Astrocyte (in vitro differentiated cells and primary cell): ENCODE data around the gene PTMA. TPM values are rescaled to one million over a fixed set of nuclear protein-coding genes. Genes with fewer than 3 reads are reported as not detected.

ENCODE experiments used
- DNase-seq: peaks from one replicate; pipeline ENCODE4 v3.0.0-alpha.2; 2010; ENCODE audit warnings: low read depth
- FAIRE-seq: peaks from 2 replicates; lab custom pipeline; 2011; peaks lifted over from hg19 to GRCh38; lab: Jason Lieb, UNC
- H2AFZ ChIP-seq: 2 replicates; pipeline ENCODE4 v1.6.0; 2012; ENCODE audit warnings: low read depth, low read length, inconsistent platforms
- H3K27ac ChIP-seq: 2 replicates; pipeline ENCODE4 v1.5.1; 2011; ENCODE audit warnings: low read depth, low read length, inconsistent platforms
- H3K27me3 ChIP-seq: 2 replicates; pipeline ENCODE4 v1.6.0; 2011; ENCODE audit warnings: low read length, inconsistent platforms; ENCODE audit not compliant: insufficient read depth
- H3K36me3 ChIP-seq: 2 replicates; pipeline ENCODE4 v1.5.1; 2011; ENCODE audit warnings: low read length, inconsistent platforms; ENCODE audit not compliant: insufficient read depth
- H3K4me1 ChIP-seq: 2 replicates; pipeline ENCODE4 v1.5.1; 2011; ENCODE audit warnings: low read length, inconsistent platforms; ENCODE audit not compliant: insufficient read depth
- H3K4me2 ChIP-seq: 2 replicates; pipeline ENCODE4 v1.6.0; 2012; ENCODE audit warnings: low read length, inconsistent platforms
- H3K4me3 ChIP-seq: 2 replicates; pipeline ENCODE4 v1.5.1; 2011; ENCODE audit warnings: low read depth, mild to moderate bottlenecking, low read length, inconsistent platforms; ENCODE audit not compliant: insufficient read depth
- H3K79me2 ChIP-seq: 2 replicates; pipeline ENCODE4 v1.6.0; 2012; ENCODE audit warnings: mild to moderate bottlenecking, low read length, inconsistent platforms; ENCODE audit not compliant: insufficient read depth
- H3K9ac ChIP-seq: 2 replicates; pipeline ENCODE4 v1.6.0; 2012; ENCODE audit warnings: mild to moderate bottlenecking, low read length, inconsistent platforms
- H3K9me3 ChIP-seq: 2 replicates; pipeline ENCODE4 v1.5.1; 2012; ENCODE audit warnings: low read depth, mild to moderate bottlenecking, low read length, inconsistent platforms; ENCODE audit not compliant: insufficient read depth
- H4K20me1 ChIP-seq: 2 replicates; pipeline ENCODE4 v1.6.0; 2012; ENCODE audit warnings: low read length, inconsistent platforms; ENCODE audit not compliant: insufficient read depth
- H3K27ac Mint-ChIP-seq: one replicate; pipeline ENCODE4 v1.8.0; 2021; ENCODE audit warnings: mild to moderate bottlenecking, mixed read lengths; ENCODE audit not compliant: unreplicated experiment
- H3K27me3 Mint-ChIP-seq: one replicate; pipeline ENCODE4 v1.8.0; 2021; ENCODE audit warnings: low read depth, mixed read lengths; ENCODE audit not compliant: unreplicated experiment
- H3K36me3 Mint-ChIP-seq: one replicate; pipeline ENCODE4 v1.8.0; 2021; ENCODE audit warnings: low read depth, mixed read lengths; ENCODE audit not compliant: unreplicated experiment
- H3K4me1 Mint-ChIP-seq: one replicate; pipeline ENCODE4 v1.8.0; 2021; ENCODE audit warnings: low read depth, mixed read lengths; ENCODE audit not compliant: unreplicated experiment
- H3K4me3 Mint-ChIP-seq: one replicate; pipeline ENCODE4 v1.8.0; 2021; ENCODE audit warnings: mild to moderate bottlenecking, moderate library complexity, mixed read lengths; ENCODE audit not compliant: unreplicated experiment
- H3K9me3 Mint-ChIP-seq: one replicate; pipeline ENCODE4 v1.8.0; 2021; ENCODE audit warnings: mild to moderate bottlenecking, mixed read lengths; ENCODE audit not compliant: unreplicated experiment
- CTCF ChIP-seq: IDR thresholded peaks from 2 replicates; pipeline ENCODE4 v1.5.1; 2011; ENCODE audit warnings: low read depth, mild to moderate bottlenecking, inconsistent platforms, low read length, moderate library complexity; ENCODE audit not compliant: insufficient read depth
- EZH2 ChIP-seq: IDR thresholded peaks from 2 replicates; pipeline ENCODE4 v1.6.1; 2012; ENCODE audit warnings: mild to moderate bottlenecking, low read length, inconsistent platforms; ENCODE audit not compliant: insufficient read depth
- total RNA-seq: library from RNA; stranded (reverse); gene quantifications from 2 replicates; pipeline ENCODE4 v1.2.1, GENCODE V29; 2021

PTMA gene
- total RNA-seq, 1 donor from 2014 or later, result 469 TPM

GRCh38 chr2:231713730-231714638 lies 5.7 kb downstream of the PTMA start:
- peak overlapping the region; percentile 41 for H3K27ac ChIP-seq
- peak overlapping the region; percentile 87 for H3K27ac Mint-ChIP-seq
- H4K20me1 ChIP-seq, result peaks cover 60% of the 10 kb centered on the region
- TF ChIP-seq EZH2, result no peak
- TF ChIP-seq CTCF, result peak; percentile 87
- DNase-seq (peak; percentile 74), FAIRE-seq (no peak)
- peaks cover 43% of the 10 kb centered on the region for H3K79me2 ChIP-seq
- H3K4me3 ChIP-seq, result no peak overlapping the region
- H3K4me1 ChIP-seq, result peaks cover 53% of the 10 kb centered on the region
- no peaks in the 10 kb centered on the region for H3K9me3 ChIP-seq
- peaks cover 12% of the 10 kb centered on the region for H3K36me3 ChIP-seq
- no peaks in the 10 kb centered on the region for H3K9me3 Mint-ChIP-seq
- no peaks in the 10 kb centered on the region for H3K27me3 Mint-ChIP-seq
- peak overlapping the region; percentile 41 for H3K4me2 ChIP-seq
- H3K4me3 Mint-ChIP-seq, result peak overlapping the region; percentile 67
- H2AFZ ChIP-seq, result no peak overlapping the region
- H3K27me3 ChIP-seq, result no peaks in the 10 kb centered on the region
- peaks cover 41% of the 10 kb centered on the region for H3K4me1 Mint-ChIP-seq
- peak overlapping the region; percentile 36 for H3K9ac ChIP-seq
- peaks cover 12% of the 10 kb centered on the region for H3K36me3 Mint-ChIP-seq

GRCh38 chr2:231714639-231715498 lies 6.5 kb downstream of the PTMA start:
- no peaks in the 10 kb centered on the region for H3K9me3 ChIP-seq
- Mint-ChIP-seq H3K36me3 (peaks cover 12% of the 10 kb centered on the region), H3K27ac (peak overlapping the region; percentile 41), H3K4me3 (peak overlapping the region; percentile 35), H3K4me1 (peaks cover 41% of the 10 kb centered on the region), H3K27me3 (no peaks in the 10 kb centered on the region), H3K9me3 (no peaks in the 10 kb centered on the region)
- H3K27me3 ChIP-seq, result no peaks in the 10 kb centered on the region
- peaks cover 51% of the 10 kb centered on the region for H4K20me1 ChIP-seq
- peak overlapping the region; percentile 68 for H3K4me2 ChIP-seq
- TF ChIP-seq EZH2, result no peak
- peak; percentile 86 for TF ChIP-seq CTCF
- H2AFZ ChIP-seq, result no peak overlapping the region
- H3K36me3 ChIP-seq, result peaks cover 12% of the 10 kb centered on the region
- FAIRE-seq, result no peak
- no peak for DNase-seq
- peak overlapping the region; percentile 70 for H3K27ac ChIP-seq
- H3K4me1 ChIP-seq, result peaks cover 53% of the 10 kb centered on the region
- no peak overlapping the region for H3K4me3 ChIP-seq
- H3K79me2 ChIP-seq, result peaks cover 34% of the 10 kb centered on the region
- H3K9ac ChIP-seq, result peak overlapping the region; percentile 50
